ENCODE results near the gene XAGE2. TPM values are rescaled to one million over a fixed set of nuclear protein-coding genes. Genes with fewer than 3 reads are reported as not detected.

XAGE2 gene
- total RNA-seq, 4 donors from 2014 or later: not detected

- no peak for DNase-seq
- TF ChIP-seq POLR2A (IDR thresholded peaks at IDR 0.05) (no peak), CTCF (IDR thresholded peaks at IDR 0.05) (no peak)
- H3K27ac ChIP-seq: no peak overlapping the region
- intact Hi-C loops (cut with DNase I): no loop called here
- no peaks in the 10 kb centered on the region for H3K36me3 ChIP-seq
- H3K4me3 ChIP-seq (replicated peaks in 1 of 3): no peak overlapping the region
- no peaks in the 10 kb centered on the region for H3K9me3 ChIP-seq
- H3K4me1 ChIP-seq: no peaks in the 10 kb centered on the region
- no peaks in the 10 kb centered on the region for H3K27me3 ChIP-seq
- 81 to 83% methylated on average over 3 to 7 of the region's 8 CpGs for WGBS, 2 donors
Measured at GRCh38 chrX:52410439-52411394, 41.9 kb downstream of the XAGE2 start.

- Histone ChIP-seq H3K4me1 (no peaks in the 10 kb centered on the region), H3K9me3 (no peaks in the 10 kb centered on the region), H3K27ac (no peak overlapping the region), H3K27me3 (no peaks in the 10 kb centered on the region), H3K4me3 (replicated peaks in 1 of 3) (no peak overlapping the region), H3K36me3 (no peaks in the 10 kb centered on the region)
- DNase-seq: no peak
- intact Hi-C loops (cut with DNase I): no loop called here
- TF ChIP-seq POLR2A (IDR thresholded peaks at IDR 0.05) (no peak), CTCF (IDR thresholded peaks at IDR 0.05) (no peak)
Measured at GRCh38 chrX:52415304-52415703, 46.5 kb downstream of the XAGE2 start.

GRCh38 chrX:52416816-52417215 lies 48.0 kb downstream of the XAGE2 start:
- DNase-seq: no peak
- intact Hi-C loops (cut with DNase I): no loop called here
- H3K36me3 ChIP-seq: no peaks in the 10 kb centered on the region
- no peak overlapping the region for H3K4me3 ChIP-seq (replicated peaks in 1 of 3)
- H3K27ac ChIP-seq: no peak overlapping the region
- H3K4me1 ChIP-seq: no peaks in the 10 kb centered on the region
- TF ChIP-seq CTCF (IDR thresholded peaks at IDR 0.05) (no peak), POLR2A (IDR thresholded peaks at IDR 0.05) (no peak)
- no peaks in the 10 kb centered on the region for H3K27me3 ChIP-seq
- H3K9me3 ChIP-seq: no peaks in the 10 kb centered on the region
- 87 to 89% methylated on average over 3 of the region's 3 CpGs for WGBS, 2 donors

- Histone ChIP-seq H3K27ac (no peak overlapping the region), H3K9me3 (no peaks in the 10 kb centered on the region), H3K36me3 (no peaks in the 10 kb centered on the region), H3K27me3 (no peaks in the 10 kb centered on the region), H3K4me1 (no peaks in the 10 kb centered on the region), H3K4me3 (replicated peaks in 1 of 3) (no peak overlapping the region)
- WGBS, 2 donors: 86 to 89% methylated on average over 8 of the region's 8 CpGs
- intact Hi-C loops (cut with DNase I): no loop called here
- TF ChIP-seq POLR2A (IDR thresholded peaks at IDR 0.05) (no peak), CTCF (IDR thresholded peaks at IDR 0.05) (no peak)
- DNase-seq: no peak
Measured at GRCh38 chrX:52420824-52421443, 52.1 kb downstream of the XAGE2 start.

GRCh38 chrX:52422884-52423283 lies 54.1 kb downstream of the XAGE2 start:
- Histone ChIP-seq H3K9me3 (no peaks in the 10 kb centered on the region), H3K4me3 (replicated peaks in 1 of 3) (no peak overlapping the region), H3K4me1 (no peaks in the 10 kb centered on the region), H3K27me3 (no peaks in the 10 kb centered on the region), H3K36me3 (no peaks in the 10 kb centered on the region), H3K27ac (no peak overlapping the region)
- intact Hi-C loops (cut with DNase I): no loop called here
- DNase-seq: no peak
- 85 to 86% methylated on average over 1 of the region's 1 CpG for WGBS, 2 donors
- TF ChIP-seq CTCF (IDR thresholded peaks at IDR 0.05) (no peak), POLR2A (IDR thresholded peaks at IDR 0.05) (no peak)

Data from thyroid gland (tissue), 4 donors.